IgD-negative memory B cell (primary cell): ENCODE results near the gene LEP. TPM values are rescaled to one million over a fixed set of nuclear protein-coding genes. Genes with fewer than 3 reads are reported as not detected.
"Not testable (repeated sequence)": the region's sequence is repeated elsewhere in the genome, so short reads cannot be mapped to it uniquely, and the experiment has no call there.

ENCODE experiments used
- H3K27ac Mint-ChIP-seq, 3 donors: one replicate each; pipeline ENCODE4 v1.8.0; 2020 to 2022; ENCODE audit warnings: mild to moderate bottlenecking in 3 of 3, mixed read lengths in 3 of 3, moderate library complexity in 1 of 3
- H3K27me3 Mint-ChIP-seq: one replicate; pipeline ENCODE4 v1.8.0; 2021; ENCODE audit warnings: mixed read lengths
- H3K36me3 Mint-ChIP-seq: one replicate; pipeline ENCODE4 v1.8.0; 2020; ENCODE audit warnings: mild to moderate bottlenecking, mixed read lengths
- H3K4me1 Mint-ChIP-seq, 3 donors: one replicate each; pipeline ENCODE4 v1.8.0; 2020 to 2022; ENCODE audit warnings: mixed read lengths in 3 of 3, mild to moderate bottlenecking in 1 of 3
- H3K4me3 Mint-ChIP-seq, 4 donors: one replicate each; pipeline ENCODE4 v1.8.0; 2020 to 2022; ENCODE audit warnings: mild to moderate bottlenecking in 4 of 4, mixed read lengths in 4 of 4, moderate library complexity in 3 of 4
- H3K9me3 Mint-ChIP-seq, 3 donors: one replicate each; pipeline ENCODE4 v1.8.0; 2020 to 2021; ENCODE audit warnings: mixed read lengths in 3 of 3, mild to moderate bottlenecking in 1 of 3
- polyA plus RNA-seq: library from polyadenylated mRNA; unstranded; fragments of 300-500 nt; fragmentation: Illumina TruSeq; gene quantifications from one replicate; pipeline ENCODE4 v1.2.3, GENCODE V29; 2021

The LEP gene
- polyA plus RNA-seq, 1 donor from 2014 or later, result not detected

DNA sequence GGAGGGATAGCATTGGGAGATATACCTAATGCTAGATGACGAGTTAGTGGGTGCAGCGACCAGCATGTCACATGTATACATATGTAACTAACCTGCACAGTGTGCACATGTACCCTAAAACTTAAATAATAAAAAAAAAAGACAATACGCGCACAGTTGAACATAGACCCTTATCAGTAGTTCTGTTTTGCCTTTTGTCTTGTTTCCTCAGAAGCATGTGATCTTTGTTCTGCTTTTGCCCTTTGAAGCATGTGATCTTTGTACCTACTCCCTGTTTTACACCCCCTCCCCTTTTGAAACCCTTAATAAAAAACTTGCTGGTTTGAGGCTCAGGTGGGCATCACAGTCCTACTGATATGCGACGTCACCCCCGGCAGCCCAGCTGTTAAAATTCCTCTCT, 56.9 kb downstream of the LEP start:
- not testable (repeated sequence) for H3K9me3 Mint-ChIP-seq, H3K4me3 Mint-ChIP-seq, H3K27me3 Mint-ChIP-seq, H3K36me3 Mint-ChIP-seq, H3K27ac Mint-ChIP-seq, H3K4me1 Mint-ChIP-seq

DNA sequence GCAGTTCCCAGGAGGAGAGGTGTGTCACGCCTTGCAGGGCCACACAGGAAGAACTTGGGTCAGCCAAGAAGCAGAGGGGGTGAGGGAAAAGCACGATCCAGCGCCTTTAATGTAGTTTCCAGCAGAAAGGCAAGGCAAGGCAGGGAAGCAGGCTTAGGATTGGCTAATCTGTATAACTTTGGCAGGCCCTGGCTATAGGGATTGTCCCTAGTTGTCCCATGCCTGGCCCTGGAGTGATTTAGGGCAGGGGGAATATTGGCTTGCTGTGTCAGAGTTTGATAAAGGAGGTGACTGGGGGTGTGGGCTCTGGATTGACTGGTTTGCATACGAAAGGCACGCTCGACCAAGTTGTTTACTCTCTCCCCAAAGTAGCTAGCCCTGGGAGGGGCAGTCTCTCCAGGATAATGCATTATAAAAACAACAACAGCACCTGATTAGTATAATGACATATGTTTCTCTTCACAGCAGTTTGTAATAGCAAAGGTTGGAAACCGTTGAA, 58.1 kb downstream of the LEP start:
- H3K4me1 Mint-ChIP-seq, result no peaks in the 10 kb centered on the region
- H3K27ac Mint-ChIP-seq, result no peak overlapping the region
- no peak overlapping the region for H3K4me3 Mint-ChIP-seq
- no peaks in the 10 kb centered on the region for H3K27me3 Mint-ChIP-seq
- no peaks in the 10 kb centered on the region for H3K9me3 Mint-ChIP-seq
- H3K36me3 Mint-ChIP-seq, result no peaks in the 10 kb centered on the region

DNA sequence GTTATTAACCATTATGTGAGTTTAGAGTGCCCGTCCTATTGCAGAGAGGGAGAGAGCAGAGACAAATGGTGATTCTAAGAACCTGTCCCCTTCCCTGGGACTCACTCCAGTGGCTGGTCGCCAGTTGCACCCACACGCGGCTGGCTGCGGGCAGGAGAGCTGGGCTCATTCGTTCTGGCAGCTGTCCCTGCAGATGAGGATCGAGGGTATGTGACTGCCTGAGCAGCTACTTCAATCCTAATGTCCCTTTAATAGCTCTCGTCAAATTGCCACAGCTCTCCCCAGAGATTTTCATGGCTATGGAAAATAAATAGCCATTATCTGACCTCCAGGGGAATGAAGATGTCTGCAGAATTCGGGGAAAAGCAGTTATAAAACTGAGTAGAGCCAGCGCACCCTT, 61.1 kb downstream of the LEP start:
- Mint-ChIP-seq H3K27me3 (no peaks in the 10 kb centered on the region), H3K4me1 (no peaks in the 10 kb centered on the region), H3K9me3 (no peaks in the 10 kb centered on the region), H3K4me3 (no peak overlapping the region), H3K36me3 (peaks cover 8% of the 10 kb centered on the region), H3K27ac (no peak overlapping the region)

DNA sequence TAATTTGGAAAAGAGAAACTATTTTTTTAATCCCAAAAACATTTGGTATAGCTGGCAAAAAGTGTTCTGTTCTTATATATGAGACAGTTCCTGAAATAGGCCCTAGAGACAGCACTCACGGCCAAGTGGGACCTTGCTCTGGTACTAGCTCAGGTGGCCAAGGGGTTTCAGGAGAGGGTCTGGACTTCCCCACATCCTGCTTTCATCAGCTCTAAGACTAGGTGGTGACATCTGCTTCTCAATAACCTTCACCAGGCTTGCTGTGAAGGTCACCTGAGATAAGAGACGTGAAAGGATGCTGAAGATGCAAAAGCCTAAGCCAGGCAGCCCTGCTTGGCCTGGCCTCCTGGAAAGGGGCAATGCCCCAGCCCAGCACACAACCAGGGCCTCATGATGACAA, 62.1 kb downstream of the LEP start:
- H3K27ac Mint-ChIP-seq, result no peak overlapping the region

DNA sequence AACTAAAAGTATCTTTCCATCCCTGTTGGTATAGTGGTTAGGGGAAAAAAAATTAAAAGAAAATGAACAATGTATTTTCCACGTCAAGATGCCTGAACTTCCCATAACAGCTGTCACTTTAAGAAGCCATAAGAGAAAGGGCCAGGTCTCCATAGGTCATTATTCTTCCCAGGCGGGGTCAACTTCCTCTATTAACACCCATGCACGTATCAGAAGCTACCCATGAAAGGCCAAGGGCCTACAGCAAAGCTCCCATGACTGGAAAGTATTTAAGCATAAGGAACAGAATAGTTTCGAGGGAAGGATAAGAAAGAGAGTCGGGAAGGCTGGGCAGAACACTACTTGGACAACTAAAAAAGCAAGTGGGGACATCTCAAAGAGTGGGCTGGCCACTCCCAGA, 62.6 kb downstream of the LEP start:
- Mint-ChIP-seq H3K27ac (no peak overlapping the region), H3K36me3 (peaks cover 11% of the 10 kb centered on the region), H3K27me3 (no peaks in the 10 kb centered on the region), H3K4me3 (no peak overlapping the region), H3K9me3 (no peaks in the 10 kb centered on the region), H3K4me1 (no peaks in the 10 kb centered on the region)

More for the DNA sequence above, 62.1 kb downstream of the LEP start:
- H3K27me3 Mint-ChIP-seq, result no peaks in the 10 kb centered on the region
- peaks cover 8% of the 10 kb centered on the region for H3K36me3 Mint-ChIP-seq
- no peaks in the 10 kb centered on the region for H3K4me1 Mint-ChIP-seq
- H3K4me3 Mint-ChIP-seq, result no peak overlapping the region
- H3K9me3 Mint-ChIP-seq, result no peaks in the 10 kb centered on the region

DNA sequence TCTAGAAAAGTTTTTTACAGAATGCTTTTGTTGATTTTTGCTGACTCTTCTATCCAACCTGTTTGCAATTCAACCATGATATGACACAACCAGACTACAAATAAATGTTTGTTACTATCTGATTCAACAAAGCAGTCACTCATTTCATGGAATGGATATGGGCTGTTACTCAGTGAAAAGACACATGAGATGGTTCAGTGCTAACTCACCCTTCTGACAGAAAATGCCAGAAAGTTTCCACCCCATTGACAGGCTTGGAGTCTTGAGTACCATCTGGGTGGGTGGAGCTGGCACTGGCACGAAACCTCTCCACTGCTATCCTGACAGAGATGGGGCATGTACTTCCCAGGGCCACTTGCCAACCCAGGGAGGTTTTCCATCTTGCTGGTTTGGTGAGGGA, 63.1 kb downstream of the LEP start:
- Mint-ChIP-seq H3K4me3 (no peak overlapping the region), H3K27ac (no peak overlapping the region), H3K9me3 (no peaks in the 10 kb centered on the region), H3K36me3 (peaks cover 14% of the 10 kb centered on the region), H3K27me3 (no peaks in the 10 kb centered on the region), H3K4me1 (no peaks in the 10 kb centered on the region)

DNA sequence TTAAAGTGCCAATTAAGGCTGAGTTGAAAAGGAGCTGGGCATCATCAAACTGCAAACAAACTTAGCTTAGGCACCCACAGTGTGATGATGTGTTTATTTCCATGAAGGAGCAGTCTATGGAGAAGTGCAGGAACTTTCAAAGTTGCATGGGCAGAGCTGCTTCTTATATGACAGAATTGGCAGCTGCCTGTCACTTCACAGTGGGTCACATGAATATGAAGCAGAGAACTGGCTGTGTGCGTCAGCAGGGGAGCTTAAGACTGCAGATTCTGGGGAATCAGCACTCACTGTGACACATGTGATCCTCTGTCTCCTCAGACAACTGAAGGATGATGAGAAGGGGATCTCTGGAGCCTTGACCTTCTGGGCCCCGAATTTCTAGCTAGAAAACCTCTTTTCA, 66.0 kb downstream of the LEP start:
- H3K9me3 Mint-ChIP-seq, result no peaks in the 10 kb centered on the region
- peaks cover 14% of the 10 kb centered on the region for H3K36me3 Mint-ChIP-seq
- H3K4me1 Mint-ChIP-seq, result no peaks in the 10 kb centered on the region
- H3K27ac Mint-ChIP-seq, result no peak overlapping the region
- H3K4me3 Mint-ChIP-seq, result no peak overlapping the region
- no peaks in the 10 kb centered on the region for H3K27me3 Mint-ChIP-seq

Other genes starting within 250 kb of the LEP start
- not detected for gene LRRC4, start 209.8 kb upstream of the LEP start, polyA plus RNA-seq
- gene RBM28, start 102.6 kb downstream of the LEP start, polyA plus RNA-seq, result 9.0 TPM
- 0.21 TPM for gene PRRT4, start 120.4 kb downstream of the LEP start, polyA plus RNA-seq
- gene IMPDH1, start 168.7 kb downstream of the LEP start, polyA plus RNA-seq, result 58.6 TPM
- 8.7 TPM for gene HILPDA, start 214.6 kb downstream of the LEP start, polyA plus RNA-seq
- 21.7 TPM for gene METTL2B, start 235.5 kb downstream of the LEP start, polyA plus RNA-seq